Lower leg skin (tissue), 3 donors: ENCODE data around the gene FAM53A.
A peak's percentile ranks its signal among the peaks of the same experiment; 100 is the strongest.

ENCODE experiments used
- POLR2A ChIP-seq, 2 donors: fragments of 450-650 bp; IDR thresholded peaks; one replicate each; pipeline ENCODE4 v1.6.1; 2016 to 2017; ENCODE audit warnings: antibody characterized with exemption in 2 of 2, mild to moderate bottlenecking in 1 of 2, moderate library complexity in 1 of 2
- TF ChIP-seq, protein P1 (sequence below), 3 donors: fragments of 450-650 bp; IDR thresholded peaks; one replicate each; pipeline ENCODE4 v1.5.1; 2016; ENCODE audit warnings: antibody characterized with exemption in 3 of 3, mild to moderate bottlenecking in 3 of 3, moderate library complexity in 2 of 3

DNA sequence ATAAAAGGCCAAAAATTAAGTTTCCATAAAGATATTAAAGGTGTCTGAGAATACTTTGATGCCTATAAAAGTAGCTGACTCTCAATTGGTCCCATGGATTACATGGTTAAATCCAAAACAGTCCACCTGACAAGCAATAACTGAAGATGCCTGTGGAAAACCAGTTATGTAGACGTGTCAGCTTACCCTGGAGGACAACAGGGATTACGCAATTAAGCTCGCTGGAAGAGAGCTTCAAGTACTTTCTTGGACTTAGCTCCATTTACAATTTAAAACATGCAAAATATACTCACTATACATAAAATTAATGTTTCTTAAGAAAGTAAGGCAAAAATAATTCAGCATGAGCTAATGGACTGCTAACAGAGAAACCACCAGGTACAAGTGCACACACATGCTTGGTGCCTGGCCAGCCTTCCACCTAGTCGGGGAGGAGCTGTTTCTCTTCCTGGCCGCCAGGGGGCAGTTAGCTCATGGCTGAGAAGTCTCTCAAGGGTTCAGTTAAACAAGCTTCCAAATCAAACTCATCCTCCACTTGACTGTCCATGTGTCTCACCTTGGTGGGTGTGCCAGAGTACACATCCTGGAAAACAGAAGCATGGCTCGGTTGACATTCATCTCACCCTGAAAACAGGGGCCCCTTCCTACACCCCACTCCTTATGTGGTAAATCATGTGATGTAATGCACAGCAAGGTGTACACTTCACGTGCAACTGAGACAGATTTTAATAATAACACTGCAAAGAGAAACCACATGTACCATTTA, 9.2 kb upstream of the FAM53A start:
- TF ChIP-seq, protein P1, sequence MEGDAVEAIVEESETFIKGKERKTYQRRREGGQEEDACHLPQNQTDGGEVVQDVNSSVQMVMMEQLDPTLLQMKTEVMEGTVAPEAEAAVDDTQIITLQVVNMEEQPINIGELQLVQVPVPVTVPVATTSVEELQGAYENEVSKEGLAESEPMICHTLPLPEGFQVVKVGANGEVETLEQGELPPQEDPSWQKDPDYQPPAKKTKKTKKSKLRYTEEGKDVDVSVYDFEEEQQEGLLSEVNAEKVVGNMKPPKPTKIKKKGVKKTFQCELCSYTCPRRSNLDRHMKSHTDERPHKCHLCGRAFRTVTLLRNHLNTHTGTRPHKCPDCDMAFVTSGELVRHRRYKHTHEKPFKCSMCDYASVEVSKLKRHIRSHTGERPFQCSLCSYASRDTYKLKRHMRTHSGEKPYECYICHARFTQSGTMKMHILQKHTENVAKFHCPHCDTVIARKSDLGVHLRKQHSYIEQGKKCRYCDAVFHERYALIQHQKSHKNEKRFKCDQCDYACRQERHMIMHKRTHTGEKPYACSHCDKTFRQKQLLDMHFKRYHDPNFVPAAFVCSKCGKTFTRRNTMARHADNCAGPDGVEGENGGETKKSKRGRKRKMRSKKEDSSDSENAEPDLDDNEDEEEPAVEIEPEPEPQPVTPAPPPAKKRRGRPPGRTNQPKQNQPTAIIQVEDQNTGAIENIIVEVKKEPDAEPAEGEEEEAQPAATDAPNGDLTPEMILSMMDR (IDR thresholded peaks at IDR 0.05) = peak in 1 of 3 donors; percentile 73
- TF ChIP-seq POLR2A (IDR thresholded peaks at IDR 0.05) = no peak
